Measurements from ENCODE around the gene GTF3A. TPM values are rescaled to one million over a fixed set of nuclear protein-coding genes. Genes with fewer than 3 reads are reported as not detected.
A peak's percentile ranks its signal among the peaks of the same experiment; 100 is the strongest.

Gene GTF3A
- total RNA-seq, 1 experiment from 2014 or later: 85.2 TPM

DNA sequence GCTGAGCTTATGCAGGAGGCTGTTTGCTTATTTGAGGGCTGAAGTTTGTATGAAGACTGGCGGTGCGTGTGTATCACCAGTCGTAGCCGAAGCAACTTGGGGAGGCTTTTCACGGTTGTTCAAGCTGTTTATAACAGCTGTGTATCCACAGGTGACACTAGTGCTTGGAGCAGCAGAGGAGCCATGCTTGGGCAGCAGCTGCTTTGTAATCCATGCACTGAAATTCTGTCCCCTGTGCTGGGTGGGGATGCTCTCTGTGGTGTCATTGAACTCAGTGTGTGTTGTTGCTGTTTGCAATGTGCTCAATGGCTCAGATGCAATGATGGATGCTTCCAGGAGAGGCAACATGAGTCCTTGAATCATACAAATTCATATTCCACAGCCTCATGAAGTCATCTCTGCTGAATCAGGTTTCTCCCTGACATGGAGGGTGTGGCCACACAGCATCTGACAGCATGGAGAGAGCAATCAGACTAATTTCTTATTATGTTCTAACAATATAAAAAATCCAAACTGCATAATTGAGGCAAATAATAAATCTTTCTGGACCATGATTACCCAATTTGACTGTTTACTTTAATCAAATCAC lies 18.8 kb upstream of the GTF3A start:
- no peak for DNase-seq (ENCODE audit: low read depth)

- DNase-seq (ENCODE audit: low read depth): peak; percentile 21
These were observed 18.1 kb upstream of the GTF3A start for GRCh38 chr13:27406178-27406939.

DNA sequence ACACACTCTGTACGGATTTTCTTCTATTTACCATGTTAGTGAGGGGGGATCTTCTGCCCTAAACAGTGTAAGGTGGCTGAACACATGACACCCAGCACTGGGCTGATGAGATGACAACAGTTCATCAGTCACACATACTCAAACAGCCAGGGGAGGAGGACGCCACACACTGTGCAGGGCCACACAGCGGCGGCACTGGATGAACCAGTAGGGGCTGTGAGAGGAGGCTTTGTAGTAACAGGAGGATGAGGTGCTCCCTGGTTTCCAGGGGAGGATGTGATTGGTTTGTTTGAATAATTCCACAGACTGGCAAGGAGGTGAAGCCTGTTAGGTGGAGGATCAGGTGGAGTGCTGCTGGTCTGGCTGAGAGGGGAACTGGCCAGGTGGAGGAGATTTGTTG lies 16.3 kb upstream of the GTF3A start:
- DNase-seq (ENCODE audit: low read depth): no peak

DNA sequence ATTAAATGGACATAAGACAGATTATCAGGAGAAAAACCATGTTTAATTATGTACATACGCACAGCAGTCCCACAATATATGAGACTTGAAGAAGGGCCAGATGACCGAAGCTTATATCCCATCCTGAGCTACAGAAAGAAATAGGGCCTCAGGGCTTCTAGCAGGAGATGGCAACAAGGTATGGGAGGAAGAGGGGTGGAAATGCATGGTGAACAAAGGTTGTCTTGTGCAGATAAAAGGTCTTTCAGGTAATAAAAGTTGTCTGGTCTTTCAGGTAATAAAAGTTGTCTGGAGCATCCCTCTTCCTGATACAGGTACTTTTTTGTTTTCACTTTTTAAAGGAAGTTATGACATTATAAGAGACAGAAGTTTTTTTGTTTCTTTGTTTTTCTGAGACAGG lies 15.4 kb upstream of the GTF3A start:
- no peak for DNase-seq (ENCODE audit: low read depth)

GRCh38 chr13:27411341-27411740 lies 13.1 kb upstream of the GTF3A start:
- no peak for DNase-seq (ENCODE audit: low read depth)

GRCh38 chr13:27415116-27415515 lies 9.3 kb upstream of the GTF3A start:
- DNase-seq (ENCODE audit: low read depth): no peak

- peak; percentile 27 for DNase-seq (ENCODE audit: low read depth)
These were observed 5.1 kb upstream of the GTF3A start for GRCh38 chr13:27419328-27419727.

- DNase-seq (ENCODE audit: low read depth): no peak
These were observed 3.1 kb upstream of the GTF3A start for GRCh38 chr13:27421101-27421871.

GRCh38 chr13:27423333-27423732 lies 1.1 kb upstream of the GTF3A start:
- no peak for DNase-seq (ENCODE audit: low read depth)

DNA sequence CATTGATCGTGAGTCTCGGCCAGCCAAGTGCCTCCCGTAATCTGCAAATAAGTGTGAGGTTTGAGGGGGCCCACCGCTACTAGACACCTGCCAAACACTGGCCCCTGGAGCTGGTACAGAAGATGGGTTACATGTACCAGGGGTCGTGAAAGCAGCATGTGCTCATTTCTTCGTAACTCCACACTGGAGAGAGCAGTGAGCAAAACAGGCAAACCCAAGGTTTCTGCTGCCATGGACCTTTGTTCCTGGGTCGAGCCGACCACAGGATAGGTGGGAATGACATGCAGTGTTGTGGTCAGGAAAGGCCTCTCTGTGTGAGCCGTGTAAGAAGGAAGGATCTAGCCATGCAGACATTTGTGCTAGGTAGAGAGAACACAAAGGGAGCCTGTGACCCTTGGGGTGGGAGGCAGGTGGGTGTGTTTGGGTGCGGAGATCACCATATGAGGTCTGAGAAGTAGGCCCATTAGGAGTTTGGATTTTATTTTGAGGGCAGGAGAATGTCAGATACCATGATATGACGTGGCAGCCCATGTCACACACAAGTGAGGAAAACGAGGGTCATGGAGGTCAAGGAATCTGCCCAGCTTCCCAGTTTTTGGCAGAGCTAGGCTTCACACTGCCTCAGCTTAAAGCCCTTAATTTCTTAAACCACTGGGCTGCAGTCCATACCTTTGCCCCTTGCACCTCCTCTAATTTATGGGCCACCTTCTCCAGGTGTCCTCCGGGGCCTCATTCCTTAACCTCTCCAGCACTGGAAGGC lies 919 bp downstream of the GTF3A start:
- no peak for DNase-seq (ENCODE audit: low read depth)

GRCh38 chr13:27425918-27426630 lies 1.7 kb downstream of the GTF3A start:
- DNase-seq (ENCODE audit: low read depth): peak; percentile 85

- no peak for DNase-seq (ENCODE audit: low read depth)
These were observed 3.2 kb downstream of the GTF3A start for GRCh38 chr13:27427641-27428040.

DNA sequence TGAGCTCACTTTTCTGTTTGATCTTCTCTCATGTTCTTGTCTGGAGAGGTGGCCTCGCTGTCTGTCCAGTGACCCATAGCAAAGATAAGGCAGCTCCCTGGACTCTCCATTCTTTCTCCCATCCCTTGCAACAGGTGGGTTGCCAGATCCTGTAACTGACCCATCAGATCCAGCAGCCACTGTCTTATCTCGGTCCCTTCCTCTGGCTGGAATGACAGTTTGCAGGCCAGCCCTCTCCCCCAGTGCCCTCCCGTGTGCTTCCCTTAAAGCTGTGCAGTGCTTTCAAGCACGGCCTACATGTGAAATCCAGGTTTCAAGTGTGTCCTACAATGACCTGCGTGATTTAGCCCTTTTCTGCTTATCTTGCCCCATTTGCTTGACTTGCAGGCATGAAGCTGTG lies 3.7 kb downstream of the GTF3A start:
- DNase-seq (ENCODE audit: low read depth): no peak

DNA sequence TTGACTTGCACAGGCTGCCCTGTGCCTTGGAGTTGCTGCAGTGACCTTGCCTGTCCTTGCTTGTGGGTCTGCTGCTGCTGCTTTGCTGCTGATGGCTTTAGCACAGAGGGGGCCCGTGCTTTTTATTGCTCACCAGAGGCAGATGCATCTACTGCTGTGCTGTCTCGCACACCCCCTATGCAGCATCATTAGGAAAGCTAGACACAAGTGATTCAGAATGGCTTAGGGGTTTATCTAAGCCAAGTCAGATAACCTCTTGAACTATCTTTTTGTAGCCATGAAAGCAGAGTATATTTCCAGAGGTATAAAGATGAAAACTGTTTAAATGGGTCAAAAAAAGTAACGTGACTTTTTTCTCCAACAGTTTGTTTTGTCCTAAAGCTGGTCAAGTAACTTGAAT lies 7.8 kb downstream of the GTF3A start:
- DNase-seq (ENCODE audit: low read depth): no peak

GRCh38 chr13:27432611-27433210 lies 8.3 kb downstream of the GTF3A start:
- DNase-seq (ENCODE audit: low read depth): no peak

- no peak for DNase-seq (ENCODE audit: low read depth)
These were observed 12.7 kb downstream of the GTF3A start for GRCh38 chr13:27437126-27437525.

DNA sequence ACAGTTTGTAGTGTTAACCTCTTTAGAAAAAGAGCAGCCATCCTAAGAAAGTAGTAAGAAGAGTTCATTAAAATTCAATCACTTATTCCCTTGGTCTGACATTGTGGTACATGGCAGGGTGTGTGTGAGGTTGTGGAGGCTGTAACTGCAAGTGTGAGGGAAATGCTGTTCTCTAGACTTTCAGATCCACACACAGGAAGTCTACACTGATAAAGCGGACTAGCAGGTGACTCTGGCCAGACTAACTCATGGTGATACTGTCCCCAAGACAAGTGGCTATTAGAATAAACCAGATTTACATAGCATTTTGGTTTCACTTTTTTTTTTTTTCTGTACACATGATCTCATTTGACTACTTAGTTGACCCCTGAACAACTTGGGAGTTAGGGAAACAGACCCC lies 16.0 kb downstream of the GTF3A start:
- no peak for DNase-seq (ENCODE audit: low read depth)

DNA sequence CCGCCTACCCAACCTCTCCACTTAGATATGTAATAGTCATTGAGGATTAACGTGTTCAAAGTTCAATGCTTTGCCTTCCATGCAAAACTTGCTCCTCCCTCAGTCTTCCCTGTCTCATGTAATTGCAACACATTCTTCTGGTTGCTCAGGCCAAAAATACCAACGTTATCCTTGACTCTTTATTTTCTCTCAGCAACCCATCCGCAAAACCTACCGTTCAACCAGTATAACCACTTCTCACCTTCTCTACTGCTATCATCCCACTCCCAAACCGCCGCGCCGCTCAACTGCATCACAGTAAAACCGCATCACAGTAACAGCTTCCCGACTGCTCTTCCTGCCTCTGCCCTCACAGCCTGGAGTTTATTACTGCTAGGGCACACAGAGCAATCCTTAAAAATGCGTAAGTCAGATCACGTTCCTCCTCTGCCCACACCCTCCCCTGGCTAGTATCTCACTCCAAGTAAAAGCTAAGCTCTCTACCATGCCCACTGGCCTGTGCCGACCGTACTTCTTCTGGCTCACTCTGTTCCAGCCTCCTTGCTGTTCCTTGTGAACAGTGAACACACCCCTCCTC lies 17.7 kb downstream of the GTF3A start:
- DNase-seq (ENCODE audit: low read depth): no peak

DNA sequence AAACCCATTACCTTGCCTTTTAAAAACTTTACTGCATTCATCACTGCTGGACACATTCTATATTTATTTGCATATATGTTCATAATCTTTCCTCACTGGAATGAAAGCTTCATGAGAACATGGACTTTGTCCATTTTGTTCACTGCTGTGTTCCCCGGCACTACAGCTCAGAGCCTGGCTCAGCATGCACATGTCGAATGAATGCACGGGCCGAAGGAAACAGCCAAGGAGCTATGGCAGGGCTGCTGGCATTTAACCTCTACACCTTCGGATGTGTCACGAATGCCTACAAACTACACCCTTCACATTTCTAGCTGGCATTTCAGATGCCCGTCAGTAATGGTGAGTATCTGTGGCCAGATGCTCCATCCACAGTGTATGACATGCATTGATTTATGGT lies 18.4 kb downstream of the GTF3A start:
- DNase-seq (ENCODE audit: low read depth): no peak

DNA sequence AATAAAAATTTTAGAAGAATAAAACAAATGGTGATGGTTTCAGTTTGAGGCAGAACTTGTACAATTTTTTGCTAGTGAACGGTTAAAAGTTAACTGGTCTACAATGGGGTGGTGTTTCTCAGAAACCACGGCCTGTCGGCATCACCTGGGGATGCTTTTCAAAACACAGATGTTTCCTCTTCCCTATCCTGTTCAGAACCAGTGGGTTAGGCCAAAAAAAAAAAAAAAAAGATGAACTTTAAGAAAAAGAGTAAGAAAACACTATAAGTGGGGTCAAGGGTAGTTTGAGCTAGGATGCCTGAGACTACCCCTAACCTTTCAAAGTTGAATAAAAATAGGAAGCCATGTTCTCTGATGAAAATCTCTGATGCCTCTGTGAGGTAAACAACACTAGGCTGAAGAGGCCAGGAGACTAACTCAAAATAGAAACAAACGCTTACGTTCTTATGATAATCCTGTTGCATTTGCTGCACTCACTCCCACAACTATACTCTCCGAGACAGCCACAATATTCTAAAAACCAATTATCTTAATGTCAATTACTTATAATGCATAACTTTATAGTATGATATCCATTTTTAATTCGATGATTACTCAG lies 22.7 kb downstream of the GTF3A start:
- no peak for DNase-seq (ENCODE audit: low read depth)
